Measurements from ENCODE around the gene CDKL2.

The CDKL2 gene

DNA sequence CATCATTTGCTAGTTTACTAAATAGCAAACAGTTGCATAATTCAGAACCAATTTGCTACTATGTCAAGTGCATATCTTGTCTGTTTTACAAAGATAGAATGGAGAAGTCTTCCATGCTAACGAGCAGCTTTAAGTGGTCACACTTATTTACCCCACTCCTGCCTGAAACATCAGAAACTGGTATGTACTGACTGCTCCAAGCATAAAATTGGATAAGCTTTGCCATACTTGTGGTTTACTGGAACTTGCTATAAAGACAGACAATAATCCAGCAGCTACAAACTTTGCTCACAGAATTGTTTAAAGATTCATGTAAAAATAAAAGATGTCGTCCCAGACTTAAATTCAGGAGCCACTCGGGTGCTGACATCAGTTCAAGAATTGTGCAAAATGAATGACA is 13.3 kb upstream of the CDKL2 start:
- no peak for DNase-seq

DNA sequence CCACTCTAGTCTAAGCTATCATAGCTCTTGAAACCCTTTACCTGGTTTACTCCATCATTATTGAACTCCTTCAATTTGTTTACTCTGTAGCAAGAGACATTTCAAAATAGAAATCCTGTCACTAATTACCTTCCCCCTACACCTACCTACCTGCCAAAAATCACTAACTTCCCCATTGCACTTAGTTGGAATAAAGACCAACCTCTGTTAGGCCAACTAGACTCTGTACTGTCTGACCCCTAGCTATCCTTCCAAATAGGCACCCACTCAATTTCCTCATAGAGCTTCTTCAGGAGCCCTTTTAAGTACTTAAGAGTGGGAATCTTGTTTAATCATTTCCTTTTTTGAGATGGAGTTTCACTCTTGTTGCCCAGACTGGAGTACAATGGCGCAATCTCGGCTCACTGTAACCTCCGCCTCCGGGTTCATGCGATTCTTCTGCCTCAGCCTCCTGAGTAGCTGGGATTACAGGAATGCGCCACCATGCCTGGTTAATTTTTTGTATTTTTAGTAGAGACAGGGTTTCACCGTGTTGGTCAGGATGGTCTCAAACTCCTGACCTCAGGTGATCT is 8.9 kb upstream of the CDKL2 start:
- DNase-seq, result no peak

DNA sequence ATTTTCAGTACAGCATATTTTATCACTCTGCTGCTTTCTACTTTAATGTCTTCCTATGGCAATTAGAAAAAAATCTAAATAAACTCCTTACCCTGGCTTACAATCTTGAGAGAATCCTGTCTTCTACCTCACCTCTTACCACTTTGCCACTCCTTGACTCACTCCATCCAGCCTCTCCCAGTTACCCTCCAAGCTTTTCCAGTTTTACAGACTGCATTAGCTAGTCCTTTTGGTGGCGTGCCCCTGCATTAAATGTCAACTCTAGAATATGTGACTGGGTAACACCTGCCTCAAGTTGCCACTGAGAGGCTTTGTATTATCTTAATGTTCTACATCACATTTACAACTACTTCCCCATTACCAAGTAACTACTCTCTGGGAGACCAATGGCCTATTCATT is 7.5 kb upstream of the CDKL2 start:
- DNase-seq, result no peak

DNA sequence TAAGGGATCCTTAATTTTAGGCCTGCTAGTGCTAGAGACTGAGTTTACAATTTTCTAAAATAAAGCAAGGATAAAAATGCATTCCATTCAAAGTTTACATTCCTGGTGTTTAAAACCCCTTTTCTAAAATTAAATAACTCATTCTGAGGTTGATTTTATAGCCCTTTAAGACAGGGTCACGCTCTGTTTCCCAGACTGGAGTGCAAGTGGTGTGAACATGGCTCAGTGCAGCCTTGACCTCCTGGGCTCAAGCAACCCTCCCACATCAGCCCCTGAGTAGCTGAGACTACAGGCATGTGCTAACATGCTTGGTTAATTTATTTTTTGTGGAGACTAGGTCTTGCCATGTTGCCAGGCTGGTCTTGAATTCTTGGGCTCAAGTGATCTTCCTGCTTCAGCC is 6.8 kb upstream of the CDKL2 start:
- no peak for DNase-seq

DNA sequence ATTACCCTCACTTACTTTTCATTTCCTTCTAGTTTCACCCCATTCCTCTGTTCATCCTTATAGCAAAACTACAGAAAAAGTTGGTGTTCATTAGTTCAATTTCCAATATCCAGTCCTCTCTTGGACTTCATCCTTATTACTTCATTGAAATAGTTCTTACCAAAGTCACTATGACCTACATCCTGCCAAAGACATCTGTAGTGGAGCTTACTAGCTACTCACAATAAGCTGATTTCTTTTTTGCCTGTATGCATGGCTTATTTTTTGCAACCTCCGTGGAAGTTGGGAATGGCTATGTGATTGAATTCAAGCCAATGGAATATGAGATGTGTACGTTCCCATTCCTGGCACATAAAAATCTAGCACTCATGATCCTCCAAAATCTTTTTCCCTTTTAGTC is 4.6 kb upstream of the CDKL2 start:
- DNase-seq, result no peak

DNA sequence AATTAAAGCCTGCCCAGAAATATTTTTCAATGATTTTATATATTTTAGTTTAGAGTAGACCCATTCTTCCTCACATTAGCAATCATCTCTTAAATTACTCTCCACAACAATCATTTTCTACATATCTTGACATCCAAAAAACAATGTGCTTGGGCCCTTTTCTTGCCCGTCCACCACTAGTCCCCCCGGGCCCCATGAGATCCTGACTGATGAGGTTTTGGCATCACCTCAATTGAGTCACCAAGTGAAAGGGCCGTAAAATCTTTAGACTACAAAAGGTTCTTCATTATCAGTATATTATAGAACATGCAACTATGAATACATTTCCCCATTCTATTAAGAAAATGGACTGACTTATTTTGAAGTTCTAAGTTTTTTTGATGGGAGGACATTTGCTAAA is 4.0 kb upstream of the CDKL2 start:
- no peak for DNase-seq

DNA sequence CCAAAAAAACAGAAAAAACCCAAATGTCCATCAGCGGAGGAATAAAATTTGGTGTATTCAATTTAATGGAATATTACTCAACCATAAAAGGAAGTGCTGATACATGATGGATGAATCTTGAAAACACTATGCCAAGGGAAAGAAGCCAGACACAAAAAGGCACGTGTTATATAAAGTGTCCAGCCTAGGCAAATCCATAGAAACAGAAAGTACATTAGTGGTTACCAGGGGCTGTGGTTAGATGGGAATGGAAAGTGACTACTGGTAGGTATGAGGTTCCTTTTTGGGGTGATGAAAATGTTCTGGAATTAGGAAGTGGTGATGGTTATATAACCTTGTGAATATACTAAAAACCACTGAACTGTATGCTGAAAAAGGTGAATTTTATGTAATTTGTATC is 3.5 kb upstream of the CDKL2 start:
- DNase-seq, result no peak

DNA sequence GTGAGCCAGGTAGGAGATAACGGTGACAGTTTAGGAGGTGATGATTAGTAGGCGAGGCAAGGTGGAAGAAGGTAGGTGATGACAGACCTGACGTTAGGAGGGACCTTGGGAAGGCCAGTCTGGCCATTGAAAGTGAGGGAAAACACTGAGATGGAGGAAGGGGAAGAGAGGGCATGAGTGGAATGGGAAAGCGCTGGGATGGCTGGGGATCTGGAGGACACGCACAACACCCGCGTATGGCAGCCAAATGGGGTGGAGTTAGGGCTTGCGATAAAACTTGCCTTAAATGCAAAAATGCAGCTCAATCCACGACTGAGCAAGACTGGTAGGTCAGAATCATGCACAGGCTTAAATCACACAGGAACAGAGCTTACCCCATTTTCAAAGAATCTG is 605 bp upstream of the CDKL2 start:
- peak in 6 of 56 donors; percentile 1 to 45 (median 25) for DNase-seq

DNA sequence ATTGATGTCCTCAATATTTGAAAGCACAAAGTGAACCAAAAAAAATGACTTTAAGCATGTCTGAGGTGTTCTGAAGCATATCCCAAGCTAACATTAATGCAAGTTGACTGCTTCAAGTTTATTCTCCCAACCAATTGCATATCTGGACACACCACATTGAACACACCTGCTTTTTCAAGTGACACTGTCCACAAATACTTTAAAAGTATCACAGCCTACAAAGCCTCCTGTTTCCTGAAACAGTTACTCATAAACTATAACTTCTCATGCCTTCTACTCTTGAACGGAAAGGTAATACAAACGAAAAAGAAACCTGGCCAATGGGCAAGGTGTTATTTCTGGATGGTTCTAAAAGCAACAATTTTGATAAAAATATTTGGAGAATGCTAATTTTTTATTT is 1.1 kb downstream of the CDKL2 start:
- no peak for DNase-seq

DNA sequence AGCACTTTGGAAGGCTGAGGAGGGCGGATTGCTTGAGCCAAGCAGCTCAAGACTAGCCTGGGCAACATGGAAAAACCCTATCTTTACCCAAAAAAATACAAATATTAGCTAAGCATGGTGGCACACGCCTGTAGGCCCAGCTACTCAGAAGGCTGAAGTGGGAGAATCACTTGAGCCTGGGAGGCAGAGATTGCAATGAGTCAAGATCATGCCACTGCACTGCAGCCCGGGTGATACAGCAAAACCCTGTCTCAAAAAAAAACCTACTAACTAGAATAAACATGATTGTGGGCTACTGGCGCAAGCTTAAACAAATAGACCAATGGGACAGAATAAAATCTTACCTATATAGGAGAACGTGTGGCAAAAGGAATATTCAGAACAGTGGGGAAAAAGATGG is 7.3 kb downstream of the CDKL2 start:
- DNase-seq, result no peak

DNA sequence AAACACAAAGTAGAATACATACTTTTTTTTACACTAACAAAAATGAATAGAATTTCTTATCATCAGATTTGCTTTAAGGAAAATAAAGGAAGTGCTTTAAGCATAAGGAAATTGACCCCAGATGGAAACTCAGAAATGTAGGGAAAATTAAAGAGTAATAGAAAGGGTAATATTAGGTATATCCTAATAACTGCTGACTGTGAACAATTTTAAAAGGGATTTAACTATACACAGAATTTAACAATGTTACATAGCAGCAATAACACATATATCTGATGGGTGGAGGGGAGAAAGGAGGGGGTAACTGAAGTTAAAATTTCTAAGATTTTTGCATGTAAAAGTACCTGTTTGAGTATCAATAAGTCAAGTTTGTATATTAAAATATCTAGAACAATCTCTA is 8.6 kb downstream of the CDKL2 start:
- DNase-seq, result no peak

DNA sequence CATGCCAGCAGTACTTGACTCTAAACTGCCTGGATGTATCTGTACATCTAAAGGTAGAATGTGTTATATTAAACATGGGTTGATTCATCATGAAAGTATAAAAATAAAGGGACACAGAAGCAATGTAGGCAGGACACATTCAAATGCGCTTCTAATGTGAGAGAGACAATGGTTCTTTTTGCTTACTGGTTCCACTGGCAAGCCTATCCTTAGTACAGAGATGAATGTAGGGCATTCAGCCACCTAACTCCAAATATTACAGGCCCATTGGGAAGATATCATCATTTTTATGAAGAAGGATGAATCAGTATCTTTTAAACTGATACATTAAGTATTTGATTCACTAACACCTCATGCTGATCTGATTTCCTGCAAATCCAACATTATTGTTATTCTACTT is 18.0 kb downstream of the CDKL2 start:
- peak in 1 of 56 donors; percentile 16 for DNase-seq

DNA sequence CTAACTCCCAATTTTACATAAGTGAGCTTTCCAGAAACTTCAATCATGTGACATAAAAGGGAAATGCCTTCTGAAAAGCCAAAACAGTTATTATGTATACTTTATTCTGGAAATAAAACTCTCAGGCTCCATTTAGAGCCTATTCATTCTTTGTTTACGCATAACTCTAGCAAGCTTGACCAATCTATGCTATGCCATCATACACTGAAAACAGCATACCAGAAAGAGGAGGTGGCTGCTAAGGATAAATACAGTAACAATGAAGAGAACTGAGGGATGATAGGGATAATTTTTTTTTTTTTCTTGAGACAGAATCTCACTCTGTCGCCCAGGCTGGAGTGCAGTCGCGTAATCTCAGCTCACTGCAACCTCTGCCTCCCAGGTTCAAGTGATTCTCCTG is 24.4 kb downstream of the CDKL2 start:
- DNase-seq, result no peak

DNA sequence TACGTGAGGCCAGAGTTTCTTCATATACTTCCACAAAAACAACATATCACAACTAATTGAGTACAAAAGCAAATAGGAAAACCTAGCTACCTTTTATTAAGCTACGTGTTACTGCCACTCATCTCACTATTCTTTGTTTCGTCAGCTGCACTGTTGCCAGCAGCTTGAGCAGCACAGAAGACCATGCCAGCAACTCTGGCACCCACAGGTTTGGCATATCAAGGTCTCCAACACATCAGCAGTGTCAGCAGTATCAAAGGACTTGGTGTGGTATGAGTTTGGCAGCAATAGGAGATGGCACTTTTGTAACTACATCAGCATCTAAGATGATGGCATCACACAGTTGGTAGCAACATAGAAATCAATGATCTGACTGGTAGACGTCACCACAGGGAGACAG is 30.7 kb downstream of the CDKL2 start:
- no peak for DNase-seq

DNA sequence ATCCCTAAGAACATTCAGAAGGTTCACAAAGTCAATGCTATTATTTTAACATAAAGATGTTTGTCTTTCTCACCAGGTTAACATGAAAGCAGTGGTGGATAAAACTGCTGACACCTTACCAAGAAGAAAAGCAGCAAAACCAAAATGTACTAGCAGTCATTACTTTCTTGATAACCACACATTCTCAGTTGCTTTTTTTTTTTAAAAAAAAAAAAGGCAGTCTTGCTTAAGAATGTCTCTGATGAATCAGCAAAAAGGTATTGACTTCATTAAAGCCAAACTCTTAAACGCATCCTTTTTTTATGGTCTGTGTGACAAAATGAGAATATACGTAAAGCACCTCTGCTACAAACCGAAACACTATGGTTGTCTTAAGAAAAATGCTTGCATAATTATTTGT is 31.9 kb downstream of the CDKL2 start:
- no peak for DNase-seq

DNA sequence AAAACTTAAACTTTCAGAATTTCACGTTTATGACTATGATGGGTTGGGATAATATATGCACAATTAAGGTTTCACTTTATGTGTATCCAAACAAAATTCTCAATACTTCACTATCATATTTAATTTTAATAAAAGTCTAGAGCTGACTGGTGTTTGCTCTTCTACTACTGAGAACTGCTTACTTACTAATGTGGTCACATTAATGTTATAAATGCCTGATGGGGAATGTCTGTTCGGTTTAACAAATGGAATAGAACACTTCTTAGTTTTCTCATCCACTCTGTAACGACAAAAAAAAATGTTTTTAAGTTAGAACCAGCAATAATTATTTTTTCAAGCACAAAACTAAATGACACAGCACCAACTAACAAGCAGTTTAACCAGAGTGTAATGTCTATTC is 34.3 kb downstream of the CDKL2 start:
- DNase-seq, result no peak

DNA sequence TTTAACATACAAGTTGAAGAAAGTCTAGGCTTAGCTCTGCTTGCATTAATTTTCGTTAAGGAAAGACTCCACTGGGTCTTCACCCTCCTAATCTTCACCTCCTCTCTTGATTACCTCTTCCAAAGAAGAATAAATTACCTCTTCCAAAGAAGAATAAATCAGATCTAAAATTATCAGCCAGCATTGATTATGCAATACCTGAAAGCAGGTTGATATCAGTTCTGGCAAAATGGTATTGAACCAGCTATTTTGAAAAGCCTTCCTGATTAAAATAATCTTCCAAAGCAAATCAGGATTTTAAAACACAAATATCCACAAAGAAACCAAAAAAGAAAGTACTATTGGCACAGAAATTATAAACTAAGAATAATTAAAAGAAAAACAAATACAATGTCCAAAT is 36.9 kb downstream of the CDKL2 start:
- no peak for DNase-seq

DNA sequence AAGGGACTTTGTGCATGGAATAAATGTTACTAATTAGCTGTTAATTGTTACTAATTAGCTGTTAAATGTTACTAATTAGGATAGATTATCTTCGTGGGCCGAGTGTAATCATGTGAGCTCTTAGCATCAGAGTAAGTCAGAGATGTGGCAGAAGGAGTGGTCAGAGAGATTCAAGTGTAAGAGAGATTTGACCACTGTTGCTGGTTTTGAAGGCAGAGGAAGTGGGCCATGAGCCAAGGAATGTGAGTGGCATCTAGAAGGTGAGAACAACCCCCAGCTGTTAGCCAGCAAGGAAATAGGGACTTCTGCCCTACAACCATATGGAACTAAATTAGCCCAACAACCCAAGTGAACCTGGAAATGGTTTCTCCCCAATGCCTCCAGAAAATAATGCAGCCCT is 46.3 kb downstream of the CDKL2 start:
- no peak for DNase-seq

DNA sequence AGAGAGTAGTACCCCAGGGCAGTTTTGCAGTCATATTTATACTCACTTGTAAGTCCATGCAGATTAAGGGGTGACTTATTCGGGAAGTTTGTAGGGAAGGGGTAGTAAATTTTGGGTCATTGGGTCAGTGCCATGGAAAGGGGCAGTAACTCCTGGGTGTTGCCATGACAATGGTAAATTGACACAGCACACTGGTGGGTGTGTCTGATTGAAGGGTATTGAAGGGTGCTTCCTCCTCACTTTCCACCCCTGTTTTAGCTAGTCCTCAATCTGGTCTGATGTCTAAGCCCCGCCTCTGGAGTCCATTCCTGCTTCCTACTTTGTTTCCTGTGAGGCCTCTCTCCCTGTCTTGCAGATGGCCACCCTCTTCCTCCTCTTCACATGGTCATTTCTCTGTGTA is 62.6 kb downstream of the CDKL2 start:
- DNase-seq, result no peak

DNA sequence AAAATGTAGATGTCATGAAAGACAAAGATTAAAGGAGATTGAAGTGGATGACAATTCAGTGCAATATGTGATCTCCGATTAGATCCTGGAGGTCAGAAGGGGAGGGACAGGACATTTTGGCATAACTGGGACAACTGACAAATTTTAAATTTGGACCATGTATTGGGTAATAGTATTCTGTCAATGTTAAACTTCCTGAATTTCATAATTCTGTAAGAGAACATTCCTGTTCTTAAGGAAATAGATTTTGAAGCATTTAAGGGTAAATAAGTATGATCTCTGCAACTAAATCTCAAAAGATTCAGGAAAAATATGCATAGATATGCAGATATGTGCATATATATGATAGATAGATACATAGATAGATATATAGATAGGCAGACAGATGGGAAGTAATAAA is 63.4 kb downstream of the CDKL2 start:
- DNase-seq, result no peak

DNA sequence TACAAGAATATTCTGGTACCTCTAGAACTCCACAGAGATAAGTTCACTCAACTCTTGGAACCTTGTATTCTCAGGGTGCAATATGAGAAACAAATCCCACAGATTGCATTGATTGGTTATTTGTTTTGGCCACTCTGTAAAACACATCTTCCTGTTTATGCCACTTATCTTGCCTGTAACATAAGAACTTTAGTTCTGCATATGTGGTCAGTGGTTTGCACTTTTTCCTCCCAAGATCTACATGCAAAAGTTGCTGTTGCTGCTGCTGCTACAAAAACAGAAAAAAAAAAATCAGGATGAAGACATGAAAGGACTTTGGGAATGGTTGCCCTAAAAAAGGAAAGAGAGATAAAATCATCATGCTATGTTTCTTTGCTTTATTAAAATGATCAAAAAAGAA is 64.8 kb downstream of the CDKL2 start:
- DNase-seq, result no peak

DNA sequence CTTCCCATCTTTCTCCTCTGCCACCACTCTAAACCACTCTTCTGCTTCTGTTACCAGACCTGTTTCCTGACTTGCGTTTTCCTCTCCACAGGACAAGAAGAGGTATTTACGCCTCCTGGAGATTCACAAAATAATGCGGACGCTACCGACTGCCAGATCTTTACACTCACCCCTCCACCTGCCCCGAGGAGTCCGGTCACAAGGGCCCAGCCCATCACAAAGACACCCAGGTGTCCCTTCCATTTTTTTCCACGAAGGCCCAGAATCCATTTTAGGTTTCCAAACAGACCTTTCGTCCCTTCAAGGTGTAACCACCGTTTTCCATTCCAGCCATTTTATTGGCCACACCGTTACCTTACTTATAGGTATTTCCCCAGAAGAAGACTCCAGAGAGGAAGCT is 66.3 kb downstream of the CDKL2 start:
- DNase-seq, result no peak

DNA sequence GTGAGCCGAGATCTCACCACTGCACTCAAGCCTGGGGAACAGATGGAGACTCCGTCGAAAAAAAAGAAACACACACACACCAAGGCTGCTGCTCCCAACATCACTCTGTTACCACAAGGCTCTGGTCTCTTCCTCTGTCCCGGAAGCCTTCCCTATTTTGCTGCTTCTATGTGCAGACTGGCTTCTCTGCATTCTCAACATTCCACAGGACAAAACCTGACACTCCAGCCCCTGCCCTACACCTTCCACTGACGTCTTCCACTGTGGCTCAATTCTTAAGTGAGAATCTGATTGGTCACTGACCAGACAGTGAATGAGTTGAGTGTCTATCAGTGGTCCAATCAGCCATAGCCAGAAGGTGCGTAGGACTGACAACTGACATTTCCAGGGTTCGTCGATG is 68.5 kb downstream of the CDKL2 start:
- no peak for DNase-seq

DNA sequence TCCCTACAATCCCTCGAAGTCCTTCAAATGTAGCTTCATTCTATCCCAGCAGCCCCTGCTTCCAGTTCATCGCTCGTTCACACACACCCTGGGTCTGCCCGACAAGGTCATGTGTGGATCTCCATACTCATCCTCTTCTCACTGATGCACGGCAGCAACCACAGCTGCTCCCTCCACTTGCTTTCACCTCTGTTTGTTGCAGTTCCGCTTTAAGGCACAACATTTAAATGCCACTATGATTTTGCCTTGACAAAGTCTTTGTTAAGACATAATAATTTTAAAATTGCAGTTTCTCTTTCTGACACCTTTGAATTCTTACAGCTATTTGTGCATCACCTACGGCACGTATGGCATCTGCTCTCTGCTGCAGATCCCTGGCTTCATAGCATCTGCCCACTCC is 72.6 kb downstream of the CDKL2 start:
- no peak for DNase-seq

All from amygdala (tissue), 56 donors.